NT2/D1 (cell line): ENCODE measurements around the gene NELL1.

ENCODE experiments used
- SUZ12 ChIP-seq: IDR thresholded peaks from 2 replicates; pipeline ENCODE4 v1.6.1; 2011; ENCODE audit not compliant: insufficient read length, insufficient read depth; ENCODE audit errors: extremely low read depth
- YY1 ChIP-seq: IDR thresholded peaks from 2 replicates; pipeline ENCODE4 v1.6.1; 2011; ENCODE audit not compliant: insufficient read length, insufficient read depth
- ZNF274 ChIP-seq: IDR thresholded peaks from 2 replicates; pipeline ENCODE4 v1.6.1; 2011; ENCODE audit warnings: mild to moderate bottlenecking, low read depth, low read length

DNA sequence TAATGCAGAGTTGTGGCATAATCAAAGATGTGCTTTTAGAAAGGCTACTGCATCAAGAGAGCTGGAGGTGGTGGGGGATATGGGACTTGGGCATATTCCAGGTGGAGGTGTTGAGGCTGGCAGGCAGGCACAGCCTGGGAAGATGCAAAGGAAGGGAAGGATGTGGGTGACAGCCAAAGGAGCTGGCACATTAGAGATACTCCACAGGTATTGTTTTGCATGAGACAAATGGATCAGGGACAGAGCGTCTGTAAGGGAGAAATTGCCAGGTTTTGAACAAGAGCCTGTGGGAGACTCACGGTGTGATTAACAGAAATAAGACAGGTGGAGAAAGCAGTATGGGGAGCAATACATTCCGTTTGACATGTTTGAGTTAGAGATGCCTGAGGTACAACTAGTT, 263.7 kb downstream of the NELL1 start:
- TF ChIP-seq ZNF274: no peak
- no peak for TF ChIP-seq SUZ12
- TF ChIP-seq YY1: no peak
